Esophagus squamous epithelium (tissue), 5 donors: ENCODE results near the gene ARPC5L. TPM values are rescaled to one million over a fixed set of nuclear protein-coding genes. Genes with fewer than 3 reads are reported as not detected.

Experiments
- DNase-seq: peaks from one replicate; lab custom pipeline; 2025; lab: John Stamatoyannopoulos, UW
- H3K27ac ChIP-seq, 4 donors: fragments of 200-600 bp; sonication (generic); one replicate each; pipeline ENCODE4 v1.5.1; 2016 to 2019; ENCODE audit warnings: mild to moderate bottlenecking in 1 of 4
- H3K27me3 ChIP-seq, 4 donors: fragments of 200-600 bp; sonication (generic); 1 replicate in 3 of 4; 2 replicates in 1 of 4; pipeline versions ENCODE4 v1.5.1 to v1.6.0; 2017 to 2021; ENCODE audit warnings: antibody characterized with exemption in 1 of 4
- H3K36me3 ChIP-seq, 3 donors: fragments of 200-600 bp; sonication (generic); one replicate each; pipeline ENCODE4 v1.5.1; 2016 to 2019
- H3K4me1 ChIP-seq, 3 donors: fragments of 200-600 bp; sonication (generic); one replicate each; pipeline ENCODE4 v1.5.1; 2017 to 2019
- H3K4me3 ChIP-seq, 4 donors: fragments of 200-600 bp; sonication (generic); 1 replicate in 3 of 4; 2 replicates in 1 of 4; pipeline ENCODE4 v1.5.1; 2016 to 2019; ENCODE audit warnings: mild to moderate bottlenecking in 2 of 4, moderate library complexity in 1 of 4
- H3K9me3 ChIP-seq, 3 donors: fragments of 200-600 bp; sonication (generic); one replicate each; pipeline ENCODE4 v1.5.1; 2016 to 2019
- CTCF ChIP-seq, 6 experiments: fragments of 450-650 bp in 4 of 6; fragments of 200-600 bp in 2 of 6; sonication (generic) in 2 of 6; IDR thresholded peaks; one replicate each; pipeline ENCODE4 v1.5.1; 2016 to 2019; ENCODE audit warnings: antibody characterized with exemption in 6 of 6, mild to moderate bottlenecking in 4 of 6, moderate library complexity in 4 of 6
- POLR2A ChIP-seq, 4 donors: fragments of 450-650 bp; IDR thresholded peaks; one replicate each; pipeline ENCODE4 v1.6.1; 2017; ENCODE audit warnings: antibody characterized with exemption in 4 of 4, mild to moderate bottlenecking in 4 of 4, moderate library complexity in 3 of 4
- WGBS, 2 donors: methylation state at CpG; one replicate each; pipeline ENCODE4 v1.1.5; 2018; 5-methylcytosine and 5-hydroxymethylcytosine counted together
- intact Hi-C: fragments of 100-400 bp; cut with DNase I; formaldehyde crosslinking; loops from one replicate; pipeline ENCODE4 v1.15.0; 2022
- total RNA-seq, 4 donors: library from RNA; depleted of rRNA; stranded (reverse); fragments of >200 nt; gene quantifications; one replicate each; pipeline ENCODE4 v1.1.0, GENCODE V29; 2016
- donor health status: DM: yes; HTN: yes; CAD: no.

The ARPC5L gene
- total RNA-seq, 4 donors from 2014 or later, result 39.1 to 59.6 (median 45.3) TPM

- no peak for TF ChIP-seq CTCF (IDR thresholded peaks at IDR 0.05)
- no peak for TF ChIP-seq POLR2A (IDR thresholded peaks at IDR 0.05)
- Histone ChIP-seq H3K36me3 (peaks cover 18 to 51% (median 28%) of the 10 kb centered on the region in 3 donors), H3K9me3 (no peaks in the 10 kb centered on the region), H3K4me1 (peaks cover 29 to 65% (median 41%) of the 10 kb centered on the region in 3 donors), H3K4me3 (no peak overlapping the region), H3K27ac (peak overlapping the region in 1 of 4 donors; percentile 29), H3K27me3 (no peaks in the 10 kb centered on the region)
- WGBS, 2 donors, result 83 to 91% methylated on average over 15 of the region's 24 CpGs
- DNase-seq, result no peak
- intact Hi-C loops, result loop anchor here (10.0 kb wide), 1 partner anchor 287 kb away; the partner anchor contains the start of gene SCAI
Observed at GRCh38 chr9:124857533-124858162, 4.3 kb upstream of the ARPC5L start.

GRCh38 chr9:124858330-124859046 is 3.4 kb upstream of the ARPC5L start:
- no peaks in the 10 kb centered on the region for H3K27me3 ChIP-seq
- no peak for DNase-seq
- WGBS, 2 donors, result 57 to 65% methylated on average over 2 to 4 of the region's 9 CpGs
- H3K36me3 ChIP-seq, result peaks cover 18 to 51% (median 28%) of the 10 kb centered on the region in 3 donors
- no peak overlapping the region for H3K4me3 ChIP-seq
- no peak for TF ChIP-seq CTCF (IDR thresholded peaks at IDR 0.05)
- TF ChIP-seq POLR2A (IDR thresholded peaks at IDR 0.05), result no peak
- H3K9me3 ChIP-seq, result no peaks in the 10 kb centered on the region
- H3K4me1 ChIP-seq, result peaks cover 29 to 65% (median 40%) of the 10 kb centered on the region in 3 donors
- peak overlapping the region in 1 of 4 donors; percentile 9 for H3K27ac ChIP-seq
- intact Hi-C loops, result loop anchor here (10.0 kb wide), 1 partner anchor 286 kb away; the partner anchor contains the start of gene SCAI

- H3K36me3 ChIP-seq, result peaks cover 18 to 51% (median 28%) of the 10 kb centered on the region in 3 donors
- DNase-seq, result no peak
- TF ChIP-seq CTCF (IDR thresholded peaks at IDR 0.05), result no peak
- no peak for TF ChIP-seq POLR2A (IDR thresholded peaks at IDR 0.05)
- intact Hi-C loops, result loop anchor here (10.0 kb wide), 1 partner anchor 285 kb away; the partner anchor contains the start of gene SCAI
- WGBS, 2 donors, result 16 to 22% methylated on average over 2 to 10 of the region's 10 CpGs
- H3K4me1 ChIP-seq, result peaks cover 32 to 75% (median 44%) of the 10 kb centered on the region in 3 donors
- no peaks in the 10 kb centered on the region for H3K9me3 ChIP-seq
- H3K27me3 ChIP-seq, result no peaks in the 10 kb centered on the region
- peak overlapping the region; percentile 70 to 99 (median 87) for H3K4me3 ChIP-seq
- peak overlapping the region; percentile 93 to 97 (median 94) for H3K27ac ChIP-seq
Observed at GRCh38 chr9:124859803-124860581, 1.9 kb upstream of the ARPC5L start.

- intact Hi-C loops, result no loop called here
- Histone ChIP-seq H3K36me3 (peaks cover 18 to 51% (median 28%) of the 10 kb centered on the region in 3 donors), H3K4me3 (peak overlapping the region; percentile 70 to 99 (median 87)), H3K9me3 (no peaks in the 10 kb centered on the region), H3K4me1 (peaks cover 32 to 75% (median 44%) of the 10 kb centered on the region in 3 donors), H3K27me3 (no peaks in the 10 kb centered on the region), H3K27ac (peak overlapping the region; percentile 93 to 97 (median 94))
- WGBS, 2 donors, result 1 to 9% methylated on average over 7 to 10 of the region's 12 CpGs
- DNase-seq, result no peak
- TF ChIP-seq CTCF (IDR thresholded peaks at IDR 0.05) (no peak), POLR2A (IDR thresholded peaks at IDR 0.05) (no peak)
Observed at GRCh38 chr9:124860582-124861341, 1.2 kb upstream of the ARPC5L start.
